IMR-90 (cell line): ENCODE results near the gene RABGGTA. TPM values are rescaled to one million over a fixed set of nuclear protein-coding genes. Genes with fewer than 3 reads are reported as not detected.

Experiments used
- ATAC-seq: fragments of 200-7000 bp; cut with Tn5 transposase; 2 replicates; pipeline ENCODE4 v1.9.1; 2020; ENCODE audit warnings: low read depth, mild to moderate bottlenecking, moderate library complexity
- BruUV-seq: library from RNA; stranded (reverse); fragments of 400-500 nt; replicated peaks from 2 replicates; lab custom pipeline; 2021; lab: Mats Ljungman, UMichigan
- CTCF ChIA-PET: fragments of 300-600 bp; formaldehyde crosslinking; extraction: SDS; loops from one replicate; lab custom pipeline; 2021; ENCODE audit warnings: antibody characterized with exemption; lab: Yijun Ruan, JAX
- POLR2A ChIA-PET: fragments of 300-600 bp; sonication (Branson Sonifier 250); formaldehyde crosslinking; loops from one replicate; lab custom pipeline; 2022; ENCODE audit warnings: antibody characterized with exemption; ENCODE audit not compliant: unreplicated experiment; lab: Charles Lee
- DNase-seq: peaks from one replicate; pipeline ENCODE4 v3.0.0; 2013
- H2AFZ ChIP-seq: replicated peaks from 2 replicates; pipeline ENCODE3; 2013; ENCODE audit warnings: low read length, mild to moderate bottlenecking; ENCODE audit not compliant: poor library complexity
- H2AK5ac ChIP-seq: 2 replicates; pipeline ENCODE4 v1.6.1; 2013; ENCODE audit warnings: low read depth, low read length, inconsistent platforms
- H2AK9ac ChIP-seq: replicated peaks from 2 replicates; pipeline ENCODE3; 2013; ENCODE audit warnings: mild to moderate bottlenecking, low read depth, low read length, moderate library complexity; ENCODE audit not compliant: poor library complexity
- H2BK120ac ChIP-seq: 2 replicates; pipeline ENCODE4 v1.6.1; 2013; ENCODE audit warnings: low read depth, low read length, inconsistent platforms
- H2BK15ac ChIP-seq: 3 replicates; pipeline ENCODE4 v1.6.1; 2013; ENCODE audit warnings: low read depth, low read length, inconsistent platforms
- H2BK20ac ChIP-seq: 2 replicates; pipeline ENCODE4 v1.6.1; 2013; ENCODE audit warnings: low read depth, mild to moderate bottlenecking, inconsistent platforms, low read length, moderate library complexity
- H2BK5ac ChIP-seq: 2 replicates; pipeline ENCODE4 v1.6.1; 2013; ENCODE audit warnings: mild to moderate bottlenecking, low read depth, low read length, inconsistent platforms; ENCODE audit not compliant: poor library complexity, severe bottlenecking
- H3K14ac ChIP-seq: replicated peaks from 2 replicates; pipeline ENCODE4 v1.6.1; 2013; ENCODE audit warnings: low read depth, low read length, inconsistent platforms
- H3K18ac ChIP-seq: 2 replicates; pipeline ENCODE4 v1.6.1; 2013; ENCODE audit warnings: low read depth, low read length, control low read depth
- H3K23ac ChIP-seq: 2 replicates; pipeline ENCODE4 v1.6.1; 2013; ENCODE audit warnings: low read depth, low read length, inconsistent platforms
- H3K27ac ChIP-seq: 2 replicates; pipeline ENCODE4 v1.5.1; 2013; ENCODE audit warnings: mild to moderate bottlenecking, control low read depth, low read length; ENCODE audit not compliant: insufficient read depth
- H3K27me3 ChIP-seq: 2 replicates; pipeline ENCODE4 v1.6.1; 2013; ENCODE audit warnings: low read length; ENCODE audit not compliant: control insufficient read depth, insufficient read depth
- H3K36me3 ChIP-seq: 2 replicates; pipeline ENCODE4 v1.6.1; 2013; ENCODE audit warnings: low read length, mixed read lengths; ENCODE audit not compliant: control insufficient read depth, insufficient read depth
- H3K4ac ChIP-seq: 2 replicates; pipeline ENCODE4 v1.6.1; 2013; ENCODE audit warnings: low read depth, low read length, inconsistent platforms
- H3K4me1 ChIP-seq: 2 replicates; pipeline ENCODE4 v1.6.1; 2013; ENCODE audit warnings: low read length, mixed read lengths; ENCODE audit not compliant: control insufficient read depth, insufficient read depth
- H3K4me2 ChIP-seq: 2 replicates; pipeline ENCODE4 v1.6.1; 2013; ENCODE audit warnings: low read depth, mild to moderate bottlenecking, control low read depth, low read length, moderate library complexity
- H3K4me3 ChIP-seq: 2 replicates; pipeline ENCODE4 v1.5.1; 2013; ENCODE audit warnings: low read depth, mild to moderate bottlenecking, control low read depth, low read length, moderate library complexity; ENCODE audit not compliant: insufficient read depth
- H3K56ac ChIP-seq: 2 replicates; pipeline ENCODE4 v1.6.1; 2013; ENCODE audit warnings: low read length, inconsistent platforms; ENCODE audit not compliant: insufficient read depth; ENCODE audit errors: extremely low read depth
- H3K79me1 ChIP-seq, 2 experiments: 2 replicates each; pipeline ENCODE4 v1.6.1; 2013; ENCODE audit warnings: low read length in 2 of 2, inconsistent platforms in 1 of 2, low read depth in 1 of 2
- H3K9ac ChIP-seq: 2 replicates; pipeline ENCODE4 v1.6.1; 2013; ENCODE audit warnings: low read depth, low read length, control low read depth
- H3K9me1 ChIP-seq: 2 replicates; pipeline ENCODE4 v1.6.1; 2013; ENCODE audit warnings: low read length, inconsistent platforms; ENCODE audit not compliant: insufficient read depth
- H3K9me3 ChIP-seq: 2 replicates; pipeline ENCODE4 v1.6.1; 2013; ENCODE audit warnings: low read length; ENCODE audit not compliant: control insufficient read depth, insufficient read depth
- H4K20me1 ChIP-seq: 2 replicates; pipeline ENCODE4 v1.6.1; 2013; ENCODE audit warnings: low read length, inconsistent platforms; ENCODE audit not compliant: insufficient read depth
- H4K5ac ChIP-seq: 2 replicates; pipeline ENCODE4 v1.6.1; 2013; ENCODE audit warnings: mild to moderate bottlenecking, low read depth, low read length, control low read depth
- H4K8ac ChIP-seq, 2 experiments: 2 replicates each; pipeline ENCODE4 v1.6.1; 2013; ENCODE audit warnings: low read depth in 2 of 2, low read length in 2 of 2, control low read depth in 1 of 2, inconsistent platforms in 1 of 2
- H4K91ac ChIP-seq: 2 replicates; pipeline ENCODE4 v1.6.1; 2013; ENCODE audit warnings: low read depth, low read length, inconsistent platforms; ENCODE audit not compliant: insufficient read depth
- BHLHE40 ChIP-seq: fragments of 150-350 bp; IDR thresholded peaks from 2 replicates; pipeline ENCODE4 v1.6.1; 2016; ENCODE audit warnings: mild to moderate bottlenecking, low read depth, low read length
- CEBPB ChIP-seq: IDR thresholded peaks from 2 replicates; pipeline ENCODE4 v1.6.1; 2012; ENCODE audit warnings: low read depth, low read length, improper control_type of control experiment
- CHD1 ChIP-seq: IDR thresholded peaks from 2 replicates; pipeline ENCODE4 v1.6.1; 2012; ENCODE audit warnings: low read depth, low read length, improper control_type of control experiment
- ELK1 ChIP-seq: fragments of 150-350 bp; IDR thresholded peaks from 2 replicates; pipeline ENCODE4 v1.6.1; 2016; ENCODE audit warnings: low read depth, mild to moderate bottlenecking, low read length, moderate library complexity, borderline replicate concordance
- FOS ChIP-seq: fragments of 150-350 bp; IDR thresholded peaks from 2 replicates; pipeline ENCODE4 v1.6.1; 2016; ENCODE audit warnings: low read depth, low read length
- MAFK ChIP-seq: IDR thresholded peaks from 2 replicates; pipeline ENCODE4 v1.6.1; 2012; ENCODE audit warnings: low read depth, low read length, improper control_type of control experiment
- MAZ ChIP-seq: IDR thresholded peaks from 2 replicates; pipeline ENCODE4 v1.6.1; 2012; ENCODE audit warnings: low read depth, mild to moderate bottlenecking, low read length, improper control_type of control experiment, moderate library complexity, borderline replicate concordance
- MXI1 ChIP-seq: IDR thresholded peaks from 2 replicates; pipeline ENCODE4 v1.6.1; 2012; ENCODE audit warnings: low read depth, mild to moderate bottlenecking, low read length, moderate library complexity, borderline replicate concordance
- NFE2L2 ChIP-seq: fragments of 150-350 bp; IDR thresholded peaks from 2 replicates; pipeline ENCODE4 v1.6.1; 2016; ENCODE audit warnings: low read depth, mild to moderate bottlenecking, low read length
- POLR2A ChIP-seq: IDR thresholded peaks from 2 replicates; pipeline ENCODE4 v1.6.1; 2012; ENCODE audit warnings: mild to moderate bottlenecking, low read depth, low read length
- RAD21 ChIP-seq: IDR thresholded peaks from 2 replicates; pipeline ENCODE4 v1.6.1; 2012; ENCODE audit warnings: low read length, improper control_type of control experiment
- RCOR1 ChIP-seq: IDR thresholded peaks from 2 replicates; pipeline ENCODE4 v1.6.1; 2012; ENCODE audit warnings: mild to moderate bottlenecking, low read length, improper control_type of control experiment; ENCODE audit not compliant: insufficient replicate concordance
- RFX5 ChIP-seq: IDR thresholded peaks from 2 replicates; pipeline ENCODE4 v1.8.0; 2012; ENCODE audit warnings: low read depth, mild to moderate bottlenecking, low read length, moderate library complexity
- SMC3 ChIP-seq: fragments of 150-350 bp; IDR thresholded peaks from 2 replicates; pipeline ENCODE4 v1.6.1; 2016; ENCODE audit warnings: low read depth, mild to moderate bottlenecking, antibody characterized with exemption, low read length, moderate library complexity
- WGBS, 2 experiments: methylation state at CpG; one replicate each; pipeline versions ENCODE4 v1.1.5 to v1.1.7; 2013; ENCODE audit warnings: missing lambda C conversion rate in 2 of 2; ENCODE audit not compliant: insufficient read length in 1 of 2; ENCODE audit errors: extremely low coverage in 2 of 2; 5-methylcytosine and 5-hydroxymethylcytosine counted together
- dilution Hi-C: fragments of 300-500 bp; cut with HindIII; formaldehyde crosslinking; loops from one replicate; pipeline ENCODE4 v1.14.3; 2018; ENCODE audit warnings: low sequenced_read_pairs; ENCODE audit not compliant: unreplicated experiment
- in situ Hi-C: fragments of 300-500 bp; cut with MboI; formaldehyde crosslinking; loops from 3 replicates; pipeline ENCODE4 v1.14.3; 2019; ENCODE audit warnings: low sequenced_read_pairs, inconsistent platforms, mixed read lengths
- intact Hi-C: fragments of 100-400 bp; cut with micrococcal nuclease; formaldehyde crosslinking; loops from 2 replicates; pipeline ENCODE4 v1.10.0; 2022
- polyA plus RNA-seq, 3 experiments: library from polyadenylated mRNA; depleted of rRNA; stranded (reverse); fragments of >200 nt; gene quantifications; 2 replicates each; pipeline ENCODE4 v1.2.3, GENCODE V29; 2012; ENCODE audit warnings: low replicate concordance in 1 of 3
- total RNA-seq: library from RNA; depleted of rRNA; stranded (reverse); fragments of >200 nt; gene quantifications from 2 replicates; pipeline ENCODE4 v1.2.3, GENCODE V29; 2012
- TF ChIP-seq, protein P1 (sequence below): conservative IDR thresholded peaks from 2 replicates; pipeline ENCODE4 v1.5.1; 2012; ENCODE audit warnings: mild to moderate bottlenecking, low read depth, low read length, improper control_type of control experiment
- TF ChIP-seq, protein P2 (sequence below): fragments of 150-350 bp; IDR thresholded peaks from 2 replicates; pipeline ENCODE4 v1.6.1; 2017; ENCODE audit warnings: mild to moderate bottlenecking, antibody characterized with exemption, low read length, low read depth

RABGGTA gene
- total and polyA plus RNA-seq, 2 of the 4 experiments (the other 2 are of a cell fraction) = 25.6 to 55.6 TPM

DNA sequence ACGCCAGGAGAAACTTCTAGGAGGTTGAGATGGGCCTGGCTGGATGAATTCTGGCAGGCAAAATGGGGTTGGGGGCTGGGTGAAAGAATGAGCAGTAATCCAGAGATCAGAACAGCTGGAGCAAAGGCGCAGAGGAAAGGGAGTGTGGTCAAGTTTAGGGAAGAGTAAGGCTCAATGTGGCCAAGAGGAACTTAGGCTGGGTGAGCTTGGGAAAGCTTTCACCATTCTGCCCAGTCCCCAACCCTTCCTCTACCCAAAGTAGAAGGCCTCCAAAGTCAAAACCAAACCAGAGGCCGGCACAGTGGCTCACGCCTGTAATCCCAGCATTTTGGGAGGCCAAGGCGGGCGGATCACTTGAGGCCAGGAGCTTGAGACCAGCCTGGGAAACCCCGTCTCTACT is 10.2 kb upstream of the RABGGTA start:
- no peak overlapping the region for H3K4me3 ChIP-seq
- dilution Hi-C loops = no loop called here
- H3K9me3 ChIP-seq = no peaks in the 10 kb centered on the region
- H3K9ac ChIP-seq = no peak overlapping the region
- H3K56ac ChIP-seq = no peak overlapping the region
- no peak overlapping the region for H2BK5ac ChIP-seq
- no peak overlapping the region for H2AK5ac ChIP-seq
- no peak overlapping the region for H3K27ac ChIP-seq
- DNase-seq = no peak
- H3K9me1 ChIP-seq = no peaks in the 10 kb centered on the region; the same call in 1 of the 2 replicates
- no peaks in the 10 kb centered on the region; the same call in 1 of the 2 replicates for H4K20me1 ChIP-seq
- peaks cover 0 to 11% of the 10 kb centered on the region in 2 experiments for H3K79me1 ChIP-seq
- no peak overlapping the region for H4K8ac ChIP-seq
- in situ Hi-C loops = no loop called here
- no peak overlapping the region for H4K91ac ChIP-seq
- no peaks in the 10 kb centered on the region; the same call in 1 of the 2 replicates for H3K4me1 ChIP-seq
- H2BK20ac ChIP-seq = no peak overlapping the region
- H3K36me3 ChIP-seq = no peaks in the 10 kb centered on the region
- H2BK120ac ChIP-seq = no peak overlapping the region
- ChIA-PET CTCF (no interaction called here), POLR2A (no interaction called here)
- no peak overlapping the region for H3K14ac ChIP-seq
- no TSS peak for BruUV-seq
- TF ChIP-seq BHLHE40 (no peak), MAFK (no peak), FOS (no peak), MAZ (no peak), RFX5 (no peak), RAD21 (no peak), MXI1 (no peak), NFE2L2 (no peak), ELK1 (no peak), CEBPB (no peak), CHD1 (no peak), POLR2A (no peak), SMC3 (no peak), RCOR1 (no peak)
- TF ChIP-seq, protein P1, sequence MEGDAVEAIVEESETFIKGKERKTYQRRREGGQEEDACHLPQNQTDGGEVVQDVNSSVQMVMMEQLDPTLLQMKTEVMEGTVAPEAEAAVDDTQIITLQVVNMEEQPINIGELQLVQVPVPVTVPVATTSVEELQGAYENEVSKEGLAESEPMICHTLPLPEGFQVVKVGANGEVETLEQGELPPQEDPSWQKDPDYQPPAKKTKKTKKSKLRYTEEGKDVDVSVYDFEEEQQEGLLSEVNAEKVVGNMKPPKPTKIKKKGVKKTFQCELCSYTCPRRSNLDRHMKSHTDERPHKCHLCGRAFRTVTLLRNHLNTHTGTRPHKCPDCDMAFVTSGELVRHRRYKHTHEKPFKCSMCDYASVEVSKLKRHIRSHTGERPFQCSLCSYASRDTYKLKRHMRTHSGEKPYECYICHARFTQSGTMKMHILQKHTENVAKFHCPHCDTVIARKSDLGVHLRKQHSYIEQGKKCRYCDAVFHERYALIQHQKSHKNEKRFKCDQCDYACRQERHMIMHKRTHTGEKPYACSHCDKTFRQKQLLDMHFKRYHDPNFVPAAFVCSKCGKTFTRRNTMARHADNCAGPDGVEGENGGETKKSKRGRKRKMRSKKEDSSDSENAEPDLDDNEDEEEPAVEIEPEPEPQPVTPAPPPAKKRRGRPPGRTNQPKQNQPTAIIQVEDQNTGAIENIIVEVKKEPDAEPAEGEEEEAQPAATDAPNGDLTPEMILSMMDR = no peak
- TF ChIP-seq, protein P2, sequence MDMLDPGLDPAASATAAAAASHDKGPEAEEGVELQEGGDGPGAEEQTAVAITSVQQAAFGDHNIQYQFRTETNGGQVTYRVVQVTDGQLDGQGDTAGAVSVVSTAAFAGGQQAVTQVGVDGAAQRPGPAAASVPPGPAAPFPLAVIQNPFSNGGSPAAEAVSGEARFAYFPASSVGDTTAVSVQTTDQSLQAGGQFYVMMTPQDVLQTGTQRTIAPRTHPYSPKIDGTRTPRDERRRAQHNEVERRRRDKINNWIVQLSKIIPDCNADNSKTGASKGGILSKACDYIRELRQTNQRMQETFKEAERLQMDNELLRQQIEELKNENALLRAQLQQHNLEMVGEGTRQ = no peak
- intact Hi-C loops = no loop called here
- H2AK9ac ChIP-seq = no peak overlapping the region
- no peak overlapping the region for H3K4me2 ChIP-seq
- no peak for ATAC-seq
- no peak overlapping the region for H2AFZ ChIP-seq
- H3K4ac ChIP-seq = no peak overlapping the region
- no peak overlapping the region for H3K18ac ChIP-seq
- 89% methylated on average over 3 of the region's 7 CpGs; no CpG with 5 or more reads in 1 of the 2 experiments for WGBS, 2 experiments
- H4K5ac ChIP-seq = no peak overlapping the region
- no peak overlapping the region for H3K23ac ChIP-seq
- H3K27me3 ChIP-seq = no peaks in the 10 kb centered on the region
- H2BK15ac ChIP-seq = no peak overlapping the region
